Fibroblast of upper back skin (primary cell): ENCODE measurements around the gene ZNHIT6.

Experiments used
- DNase-seq: peaks from one replicate; pipeline ENCODE4 v3.0.0-alpha.2; 2013

ZNHIT6 gene

DNA sequence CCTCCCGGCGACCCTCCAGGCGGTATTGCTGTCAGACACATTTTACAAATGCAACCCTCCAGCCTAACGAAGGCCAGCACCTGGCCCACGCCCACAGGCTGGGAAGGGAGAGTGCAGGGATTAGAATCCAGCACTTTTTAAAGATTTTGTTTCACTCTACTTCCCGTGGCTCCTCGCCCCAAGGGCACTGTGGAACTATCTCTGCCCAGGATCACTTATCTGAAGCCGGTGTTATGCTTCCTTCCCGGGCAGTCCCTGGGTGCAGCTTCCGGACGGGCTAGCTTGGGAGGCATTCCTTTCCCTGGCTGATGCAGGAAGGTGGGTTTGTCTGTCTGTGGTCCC is 91.9 kb downstream of the ZNHIT6 start:
- DNase-seq, result no peak

GRCh38 chr1:85615586-85616363 is 92.5 kb downstream of the ZNHIT6 start:
- DNase-seq, result peak; percentile 36

DNA sequence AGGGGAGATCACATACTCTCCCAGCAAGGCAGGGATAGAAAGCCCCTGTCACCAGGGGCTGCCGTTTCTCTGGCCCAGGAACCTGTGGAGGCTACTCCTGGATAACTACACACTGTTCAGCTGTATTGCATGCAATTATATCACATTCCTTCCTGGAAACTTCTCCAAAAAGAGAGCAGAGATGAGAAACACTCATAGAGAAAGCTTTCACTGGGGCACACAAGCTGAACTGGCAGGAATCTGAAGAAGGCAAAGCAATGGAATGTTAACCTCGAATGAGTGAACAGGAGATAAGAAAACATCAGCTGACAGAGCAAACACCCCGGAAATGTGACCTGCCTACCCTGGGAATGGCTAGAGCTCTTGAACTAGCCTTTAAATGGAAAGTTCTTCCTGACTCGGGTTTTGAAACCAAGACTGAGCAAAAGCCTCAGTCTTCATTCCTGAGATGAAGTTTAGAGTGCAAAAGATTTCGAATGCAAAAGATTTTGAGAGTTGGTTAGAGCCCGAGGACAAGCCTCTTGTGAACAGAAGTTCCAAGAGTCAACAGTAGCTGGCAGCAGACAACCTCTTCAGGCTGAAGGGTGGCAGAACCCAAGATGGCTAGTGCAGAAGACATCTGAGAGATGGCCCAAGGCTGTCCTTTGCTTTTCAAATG is 95.4 kb downstream of the ZNHIT6 start:
- DNase-seq, result peak; percentile 97

GRCh38 chr1:85611856-85612255 is 96.4 kb downstream of the ZNHIT6 start:
- DNase-seq, result peak; percentile 100

- peak; percentile 98 for DNase-seq
These were observed 96.8 kb downstream of the ZNHIT6 start for GRCh38 chr1:85611425-85611824.

DNA sequence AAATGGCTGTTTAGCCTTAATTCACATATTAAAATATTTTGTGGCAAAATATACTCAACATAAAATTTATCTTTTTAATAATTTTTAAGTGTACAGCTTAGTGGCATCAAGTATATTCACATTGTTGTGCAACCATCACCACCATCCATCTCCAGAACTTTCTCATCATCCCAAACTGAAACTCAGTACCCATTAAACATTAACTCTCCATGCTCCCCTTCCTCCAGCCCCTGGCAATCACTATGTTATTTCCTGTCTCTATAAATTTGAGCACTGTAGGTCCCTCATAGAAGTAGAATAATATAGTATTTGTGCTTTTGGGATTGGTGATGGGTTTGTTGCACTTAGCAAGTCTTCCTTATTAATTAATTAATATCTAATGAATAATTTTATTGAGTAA is 98.3 kb downstream of the ZNHIT6 start:
- no peak for DNase-seq

DNA sequence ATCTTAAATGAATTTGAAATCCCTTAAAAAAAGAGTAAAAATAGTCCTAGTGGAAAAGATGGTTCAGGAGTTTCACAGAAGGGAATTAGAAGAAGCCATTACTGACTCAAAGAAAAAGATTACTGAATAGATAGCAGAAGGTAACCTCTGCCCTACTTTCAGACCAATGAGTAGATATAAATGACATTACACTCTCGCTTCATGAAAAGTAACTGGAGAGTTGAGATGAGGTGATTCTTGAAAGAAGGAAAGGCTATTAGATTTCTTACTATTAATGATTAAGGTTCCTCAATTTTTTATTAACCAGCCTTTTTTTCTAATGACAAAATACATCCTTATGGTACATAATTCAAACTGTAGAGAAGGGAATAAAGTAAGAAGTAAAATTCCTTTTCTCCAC is 99.4 kb downstream of the ZNHIT6 start:
- DNase-seq, result no peak

GRCh38 chr1:85607921-85608265 is 100.3 kb downstream of the ZNHIT6 start:
- DNase-seq, result peak; percentile 31

- DNase-seq, result peak; percentile 100
These were observed 100.9 kb downstream of the ZNHIT6 start for GRCh38 chr1:85607126-85607920.

DNA sequence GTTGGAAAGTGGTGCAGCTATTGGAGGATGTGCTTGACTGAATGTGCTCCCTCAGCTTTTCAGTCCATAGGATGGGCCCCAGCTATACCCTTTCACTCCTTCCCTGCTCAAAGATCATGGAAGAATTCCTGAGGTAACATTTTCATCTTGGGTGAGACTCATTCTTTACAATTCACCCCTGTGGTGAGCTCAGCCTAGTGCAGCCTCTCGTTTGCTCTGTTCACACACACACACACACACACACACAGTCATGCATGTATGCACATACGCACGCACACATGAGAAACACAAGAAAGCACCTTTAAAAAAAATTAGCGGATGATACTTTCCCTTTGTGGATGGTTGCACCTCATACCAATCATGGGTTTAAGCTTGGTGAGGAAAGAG is 101.8 kb downstream of the ZNHIT6 start:
- peak; percentile 72 for DNase-seq

DNA sequence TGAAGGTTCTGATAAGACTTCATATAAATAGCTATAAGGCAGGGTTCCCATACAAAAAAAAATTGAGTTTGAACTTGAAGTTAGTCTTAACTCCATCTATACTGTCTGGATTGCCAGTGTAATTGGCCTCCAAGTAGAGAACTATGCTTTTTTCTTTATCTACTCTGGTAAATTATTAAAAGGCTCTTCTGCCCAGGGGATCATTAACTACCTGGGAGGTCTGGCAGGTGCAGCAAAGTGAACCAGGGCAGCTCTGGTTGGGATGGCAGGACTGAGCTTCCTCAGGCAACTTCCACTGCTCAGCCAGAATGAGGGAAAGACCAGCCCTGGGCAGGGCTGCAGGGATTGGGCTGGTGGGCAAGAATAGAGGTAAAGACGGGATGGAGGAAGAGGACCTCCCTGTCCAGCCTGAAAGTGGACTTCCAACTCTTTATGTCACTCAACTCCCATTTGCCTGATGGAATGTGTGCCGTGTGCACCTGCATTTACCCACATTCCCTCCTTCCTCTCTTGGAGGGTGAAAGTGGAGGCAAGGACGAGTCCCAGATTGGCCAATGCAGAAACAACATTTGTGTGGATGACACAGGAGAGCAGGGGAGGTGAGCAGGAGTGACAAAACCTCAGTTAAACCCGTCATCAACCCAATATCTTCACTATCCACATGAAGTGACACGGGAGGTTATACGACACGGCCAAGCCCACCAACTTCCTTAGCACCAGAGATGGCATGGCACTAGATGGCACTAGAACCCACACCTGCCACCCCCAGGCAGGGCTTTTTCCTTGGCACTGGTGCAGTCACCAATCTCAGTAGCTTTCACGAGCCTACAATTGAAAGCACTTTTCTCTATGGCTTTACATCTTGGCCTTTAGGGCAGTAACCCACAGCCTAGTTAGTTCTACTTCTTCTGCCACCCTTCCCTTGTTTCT is 102.5 kb downstream of the ZNHIT6 start:
- DNase-seq, result peak; percentile 10

DNA sequence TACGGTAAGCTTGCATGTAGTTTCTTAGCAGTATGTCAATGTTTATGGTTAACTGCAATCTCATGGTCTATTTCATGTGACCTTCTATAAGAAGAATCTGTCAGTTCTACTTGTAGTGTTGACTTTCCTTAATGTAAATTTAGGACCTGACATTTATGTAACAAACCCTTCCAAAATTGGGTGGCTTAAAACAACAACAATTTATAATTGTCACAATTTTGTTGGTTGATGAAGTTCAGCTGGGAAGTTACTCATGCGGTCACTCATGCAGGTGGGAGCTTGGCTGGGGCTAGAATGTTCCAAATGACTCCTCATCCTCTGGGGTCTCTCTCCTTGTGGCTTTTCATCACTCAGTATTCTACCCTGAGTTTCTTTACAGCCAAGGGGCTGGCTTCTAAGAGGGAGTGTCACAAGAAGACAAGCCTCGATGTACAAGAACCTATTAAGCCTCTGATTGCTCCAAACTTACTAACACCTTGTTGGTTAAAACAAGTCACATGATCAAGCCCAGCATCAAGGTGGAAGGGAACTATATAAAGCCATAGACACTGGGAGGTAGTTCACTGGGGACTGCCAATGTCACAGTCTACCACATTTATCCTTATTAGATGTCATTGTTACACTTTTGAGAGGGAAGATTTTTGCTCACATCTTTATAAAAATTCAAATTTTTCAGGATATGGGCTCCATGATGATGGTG is 103.8 kb downstream of the ZNHIT6 start:
- DNase-seq, result no peak

- no peak for DNase-seq
These were observed 105.0 kb downstream of the ZNHIT6 start for GRCh38 chr1:85603086-85603880.

- no peak for DNase-seq
These were observed 105.7 kb downstream of the ZNHIT6 start for GRCh38 chr1:85602571-85602970.

- DNase-seq, result no peak
These were observed 106.3 kb downstream of the ZNHIT6 start for GRCh38 chr1:85601901-85602300.

GRCh38 chr1:85599681-85600080 is 108.6 kb downstream of the ZNHIT6 start:
- DNase-seq, result no peak
